ENCODE measurements around the gene PCDH9. TPM values are rescaled to one million over a fixed set of nuclear protein-coding genes. Genes with fewer than 3 reads are reported as not detected.

PCDH9 gene
- total RNA-seq, 1 experiment from 2014 or later, result 5.8 TPM

GRCh38 chr13:66489172-66489571 lies 741.0 kb downstream of the PCDH9 start:
- no peak for TF ChIP-seq EZH2 (IDR thresholded peaks at IDR 0.05; ENCODE audit: borderline replicate concordance, low read depth, low read length, poor library complexity, severe bottlenecking)
- TF ChIP-seq, protein P1, sequence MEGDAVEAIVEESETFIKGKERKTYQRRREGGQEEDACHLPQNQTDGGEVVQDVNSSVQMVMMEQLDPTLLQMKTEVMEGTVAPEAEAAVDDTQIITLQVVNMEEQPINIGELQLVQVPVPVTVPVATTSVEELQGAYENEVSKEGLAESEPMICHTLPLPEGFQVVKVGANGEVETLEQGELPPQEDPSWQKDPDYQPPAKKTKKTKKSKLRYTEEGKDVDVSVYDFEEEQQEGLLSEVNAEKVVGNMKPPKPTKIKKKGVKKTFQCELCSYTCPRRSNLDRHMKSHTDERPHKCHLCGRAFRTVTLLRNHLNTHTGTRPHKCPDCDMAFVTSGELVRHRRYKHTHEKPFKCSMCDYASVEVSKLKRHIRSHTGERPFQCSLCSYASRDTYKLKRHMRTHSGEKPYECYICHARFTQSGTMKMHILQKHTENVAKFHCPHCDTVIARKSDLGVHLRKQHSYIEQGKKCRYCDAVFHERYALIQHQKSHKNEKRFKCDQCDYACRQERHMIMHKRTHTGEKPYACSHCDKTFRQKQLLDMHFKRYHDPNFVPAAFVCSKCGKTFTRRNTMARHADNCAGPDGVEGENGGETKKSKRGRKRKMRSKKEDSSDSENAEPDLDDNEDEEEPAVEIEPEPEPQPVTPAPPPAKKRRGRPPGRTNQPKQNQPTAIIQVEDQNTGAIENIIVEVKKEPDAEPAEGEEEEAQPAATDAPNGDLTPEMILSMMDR (conservative IDR thresholded peaks at IDR 0.05; ENCODE audit: low read depth, low read length), result no peak
- Histone ChIP-seq H3K36me3 (ENCODE audit: insufficient read depth, low read length, poor library complexity, severe bottlenecking) (no peaks in the 10 kb centered on the region), H3K27me3 (replicated peaks; ENCODE audit: insufficient read depth, low read depth, low read length, poor library complexity) (no peaks in the 10 kb centered on the region), H3K4me3 (ENCODE audit: low read depth, low read length, poor library complexity, severe bottlenecking) (no peak overlapping the region), H3K27ac (ENCODE audit: low read depth, low read length, poor library complexity, severe bottlenecking) (no peak overlapping the region), H3K4me1 (ENCODE audit: insufficient read depth, low read length, poor library complexity, severe bottlenecking) (no peaks in the 10 kb centered on the region), H3K9me3 (ENCODE audit: low read depth, low read length, poor library complexity, severe bottlenecking) (no peaks in the 10 kb centered on the region)
- intact Hi-C loops (cut with micrococcal nuclease; ENCODE audit: unreplicated experiment), result no loop called here
- DNase-seq (ENCODE audit: low spot score), result no peak
- ChIA-PET CTCF (no interaction called here), POLR2A (ENCODE audit: low non-redundant PET) (no interaction called here)
- BruUV-seq (replicated peaks), result no TSS peak

DNA sequence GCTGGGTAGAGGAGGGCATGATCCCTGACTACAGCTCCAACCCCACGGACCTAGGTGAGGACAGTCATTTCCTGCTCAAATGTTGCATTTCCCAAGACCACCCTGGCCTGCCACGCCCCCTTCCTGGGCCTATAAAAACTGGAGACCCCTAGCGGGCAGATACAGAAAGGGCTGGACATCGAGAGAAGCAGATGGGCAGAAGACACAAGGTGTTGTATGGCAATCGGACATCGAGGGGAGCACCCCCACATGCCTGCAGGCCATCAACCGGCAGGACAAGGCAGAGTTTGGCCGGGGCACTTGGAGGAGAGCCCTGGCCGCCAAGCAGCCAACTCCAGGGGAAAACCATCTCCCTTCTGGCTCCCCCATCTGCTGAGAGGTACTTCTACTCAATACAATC lies 746.4 kb downstream of the PCDH9 start:
- intact Hi-C loops (cut with micrococcal nuclease; ENCODE audit: unreplicated experiment), result no loop called here
- Histone ChIP-seq H3K27ac (ENCODE audit: low read depth, low read length, poor library complexity, severe bottlenecking) (no peak overlapping the region), H3K4me3 (ENCODE audit: low read depth, low read length, poor library complexity, severe bottlenecking) (no peak overlapping the region), H3K9me3 (ENCODE audit: low read depth, low read length, poor library complexity, severe bottlenecking) (no peaks in the 10 kb centered on the region), H3K4me1 (ENCODE audit: insufficient read depth, low read length, poor library complexity, severe bottlenecking) (no peaks in the 10 kb centered on the region), H3K27me3 (replicated peaks; ENCODE audit: insufficient read depth, low read depth, low read length, poor library complexity) (no peaks in the 10 kb centered on the region), H3K36me3 (ENCODE audit: insufficient read depth, low read length, poor library complexity, severe bottlenecking) (no peaks in the 10 kb centered on the region)
- ChIA-PET POLR2A (ENCODE audit: low non-redundant PET) (no interaction called here), CTCF (no interaction called here)
- no TSS peak for BruUV-seq (replicated peaks)
- DNase-seq (ENCODE audit: low spot score), result no peak
- no peak for TF ChIP-seq EZH2 (IDR thresholded peaks at IDR 0.05; ENCODE audit: borderline replicate concordance, low read depth, low read length, poor library complexity, severe bottlenecking)
- TF ChIP-seq, protein P1 (conservative IDR thresholded peaks at IDR 0.05; ENCODE audit: low read depth, low read length), result no peak

DNA sequence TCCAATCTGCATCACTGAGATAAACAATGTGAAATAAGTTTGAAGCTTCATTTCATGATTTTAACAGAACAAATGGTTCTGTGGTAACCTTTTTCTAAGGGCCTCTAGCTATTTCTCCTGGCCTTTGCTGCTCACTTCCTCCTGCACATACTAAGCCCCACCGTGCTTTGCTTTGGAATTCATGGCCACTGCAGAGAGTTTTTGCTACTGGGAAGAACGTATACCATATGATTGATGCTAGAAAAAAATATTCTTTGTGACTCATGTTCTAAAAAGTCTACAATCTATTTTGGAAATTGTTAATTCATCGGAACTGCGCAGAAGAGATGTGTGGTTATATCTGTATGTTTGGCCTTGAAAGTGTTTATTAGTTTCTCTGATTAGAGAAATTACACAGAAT lies 747.3 kb downstream of the PCDH9 start:
- DNase-seq (ENCODE audit: low spot score), result no peak
- no peaks in the 10 kb centered on the region for H3K36me3 ChIP-seq (ENCODE audit: insufficient read depth, low read length, poor library complexity, severe bottlenecking)
- no peaks in the 10 kb centered on the region for H3K27me3 ChIP-seq (replicated peaks; ENCODE audit: insufficient read depth, low read depth, low read length, poor library complexity)
- H3K4me3 ChIP-seq (ENCODE audit: low read depth, low read length, poor library complexity, severe bottlenecking), result no peak overlapping the region
- TF ChIP-seq, protein P1 (conservative IDR thresholded peaks at IDR 0.05; ENCODE audit: low read depth, low read length), result no peak
- TF ChIP-seq EZH2 (IDR thresholded peaks at IDR 0.05; ENCODE audit: borderline replicate concordance, low read depth, low read length, poor library complexity, severe bottlenecking), result no peak
- CTCF ChIA-PET, result no interaction called here
- POLR2A ChIA-PET (ENCODE audit: low non-redundant PET), result no interaction called here
- H3K9me3 ChIP-seq (ENCODE audit: low read depth, low read length, poor library complexity, severe bottlenecking), result no peaks in the 10 kb centered on the region
- no peak overlapping the region for H3K27ac ChIP-seq (ENCODE audit: low read depth, low read length, poor library complexity, severe bottlenecking)
- no TSS peak for BruUV-seq (replicated peaks)
- H3K4me1 ChIP-seq (ENCODE audit: insufficient read depth, low read length, poor library complexity, severe bottlenecking), result no peaks in the 10 kb centered on the region
- intact Hi-C loops (cut with micrococcal nuclease; ENCODE audit: unreplicated experiment), result no loop called here

Data from A673 (cell line).